Caki2 (cell line): ENCODE measurements around the gene LRFN3. TPM values are rescaled to one million over a fixed set of nuclear protein-coding genes. Genes with fewer than 3 reads are reported as not detected.
A peak's percentile ranks its signal among the peaks of the same experiment; 100 is the strongest.

ENCODE experiments used
- DNase-seq: peaks from one replicate; pipeline ENCODE4 v3.0.0-alpha.2; 2015; ENCODE audit warnings: low read depth
- in situ Hi-C: cut with HindIII; loops from 2 replicates; pipeline ENCODE4 v1.10.0; 2016; ENCODE audit warnings: low sequenced_read_pairs, low pct_unique_long_range_greater_than_20kb, mixed read lengths
- total RNA-seq: library from RNA; depleted of rRNA; stranded (reverse); fragments of >200 nt; shearing (Covaris generic); gene quantifications from 2 replicates; pipeline ENCODE4 v1.2.3, GENCODE V29; 2014; ENCODE audit warnings: low replicate concordance; rRNA removed

The LRFN3 gene
- total RNA-seq, 1 experiment from 2014 or later = 9.7 TPM

DNA sequence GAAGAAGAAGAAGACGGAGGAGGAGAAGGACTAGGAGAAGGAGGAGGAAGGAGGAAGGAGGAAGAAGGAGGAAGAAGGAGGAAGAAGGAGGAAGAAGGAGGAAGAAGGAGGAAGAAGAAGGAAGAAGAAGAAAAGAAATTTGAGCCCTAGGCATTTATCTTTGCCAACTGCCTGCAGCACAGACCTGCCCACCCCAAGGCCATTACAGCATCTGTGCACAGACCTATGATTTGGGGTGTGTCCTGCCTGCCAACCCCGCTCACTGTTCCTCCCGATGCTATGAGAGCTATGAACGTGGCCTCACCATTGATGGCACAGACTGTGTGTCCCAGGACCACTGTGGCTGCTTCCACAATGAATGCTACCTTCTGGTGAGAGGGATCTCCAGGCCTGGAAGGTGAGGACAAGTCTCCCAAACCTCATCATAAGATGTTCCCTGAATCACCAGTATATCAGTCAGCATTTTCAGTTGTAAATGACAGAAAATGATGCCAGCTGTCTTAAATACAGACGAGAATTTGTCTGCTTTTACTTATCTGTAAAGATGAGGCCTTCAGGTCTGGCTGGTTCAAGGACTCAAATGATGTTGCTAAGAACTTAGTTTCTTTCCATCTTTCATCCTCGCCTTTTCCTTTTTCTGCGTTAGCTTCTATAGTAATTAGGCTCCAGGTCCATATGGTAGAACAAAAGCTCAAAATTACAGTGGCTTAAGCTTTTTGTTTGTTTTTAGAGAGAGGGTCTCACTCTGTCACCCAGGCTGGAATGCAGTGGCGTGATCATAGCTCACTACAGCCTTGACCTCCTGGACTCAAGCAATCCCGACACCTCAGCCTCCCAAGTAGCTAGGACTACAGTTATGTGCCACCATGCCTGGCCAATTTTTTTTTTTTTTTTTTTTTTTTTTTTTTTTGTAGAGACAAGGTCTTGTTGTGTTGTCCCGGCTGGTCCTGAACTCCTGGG lies 54.9 kb downstream of the LRFN3 start:
- no peak for DNase-seq
- in situ Hi-C loops = no loop called here

DNA sequence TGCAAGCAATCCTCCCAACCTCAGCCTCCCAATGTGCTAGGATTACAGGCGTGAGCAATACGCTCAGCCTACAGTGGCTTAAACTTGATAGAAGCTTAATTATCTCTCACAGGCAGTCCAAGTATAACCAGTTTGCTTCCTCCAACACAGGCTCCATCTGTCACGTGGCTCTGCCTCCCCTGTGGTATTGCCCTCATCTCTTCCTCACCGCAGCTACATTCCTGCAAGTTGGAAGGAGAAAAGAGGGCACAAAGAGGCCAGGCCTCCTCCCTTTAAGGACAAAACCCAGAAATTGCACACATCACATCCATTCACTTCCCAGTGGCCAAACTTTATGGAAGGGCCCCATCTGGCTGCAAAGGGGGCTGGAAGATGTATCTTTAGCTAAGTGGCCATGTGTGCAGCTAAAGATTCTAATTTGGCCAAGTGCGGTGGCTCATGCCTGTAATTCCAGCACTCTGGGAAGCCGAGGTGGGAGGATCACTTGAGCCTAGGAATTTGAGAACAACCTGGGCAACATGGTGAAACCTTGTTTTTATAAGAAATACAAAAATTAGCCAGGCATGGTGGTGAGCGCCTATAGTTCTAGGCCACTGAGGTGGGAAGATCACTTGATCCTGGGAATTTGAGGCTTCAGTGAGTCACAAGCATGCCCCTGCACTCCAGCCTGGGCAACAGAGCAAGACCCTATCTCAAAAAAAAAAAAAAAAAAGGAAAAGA lies 55.7 kb downstream of the LRFN3 start:
- peak; percentile 44 for DNase-seq
- in situ Hi-C loops = no loop called here

DNA sequence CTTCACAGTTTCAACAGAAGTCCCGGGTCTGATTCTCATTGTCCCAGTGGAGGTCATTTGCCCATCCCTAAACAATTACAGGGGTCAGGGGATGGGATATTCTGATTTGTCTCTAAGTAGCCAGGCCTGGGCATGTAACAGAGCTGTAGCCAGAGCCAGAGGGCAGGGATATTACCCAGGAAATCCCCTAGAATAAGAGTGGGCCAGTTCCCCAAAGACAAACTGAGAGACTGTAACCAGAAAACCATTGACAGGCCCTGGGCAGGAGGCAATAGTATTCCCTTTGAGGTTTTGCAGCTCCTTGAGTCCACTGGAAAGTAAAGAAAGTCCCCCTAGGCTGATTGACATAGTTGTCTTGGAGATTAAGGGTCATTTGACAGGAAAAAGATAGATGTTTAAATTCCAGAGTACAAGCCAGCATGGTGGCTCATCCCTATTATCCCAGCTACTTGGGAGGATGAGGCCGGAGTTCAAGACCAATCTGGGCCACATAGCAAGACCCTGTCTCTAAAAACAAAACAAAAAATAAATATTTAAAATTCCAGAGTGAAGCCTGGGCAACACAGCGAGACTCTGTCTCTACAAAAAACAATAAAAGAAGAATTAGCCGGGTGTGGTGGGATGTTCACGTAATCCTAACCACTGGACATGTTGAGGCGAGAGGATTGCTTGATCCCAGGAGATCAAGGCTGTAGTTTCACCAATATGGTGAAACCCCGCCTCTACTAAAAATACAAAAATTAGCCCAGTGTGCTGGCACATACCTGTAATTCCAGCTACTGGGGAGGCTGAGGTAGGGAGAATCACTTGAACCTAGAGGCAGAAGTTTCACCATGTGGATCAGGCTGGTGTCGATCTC lies 57.0 kb downstream of the LRFN3 start:
- in situ Hi-C loops = no loop called here
- peak; percentile 16 for DNase-seq

DNA sequence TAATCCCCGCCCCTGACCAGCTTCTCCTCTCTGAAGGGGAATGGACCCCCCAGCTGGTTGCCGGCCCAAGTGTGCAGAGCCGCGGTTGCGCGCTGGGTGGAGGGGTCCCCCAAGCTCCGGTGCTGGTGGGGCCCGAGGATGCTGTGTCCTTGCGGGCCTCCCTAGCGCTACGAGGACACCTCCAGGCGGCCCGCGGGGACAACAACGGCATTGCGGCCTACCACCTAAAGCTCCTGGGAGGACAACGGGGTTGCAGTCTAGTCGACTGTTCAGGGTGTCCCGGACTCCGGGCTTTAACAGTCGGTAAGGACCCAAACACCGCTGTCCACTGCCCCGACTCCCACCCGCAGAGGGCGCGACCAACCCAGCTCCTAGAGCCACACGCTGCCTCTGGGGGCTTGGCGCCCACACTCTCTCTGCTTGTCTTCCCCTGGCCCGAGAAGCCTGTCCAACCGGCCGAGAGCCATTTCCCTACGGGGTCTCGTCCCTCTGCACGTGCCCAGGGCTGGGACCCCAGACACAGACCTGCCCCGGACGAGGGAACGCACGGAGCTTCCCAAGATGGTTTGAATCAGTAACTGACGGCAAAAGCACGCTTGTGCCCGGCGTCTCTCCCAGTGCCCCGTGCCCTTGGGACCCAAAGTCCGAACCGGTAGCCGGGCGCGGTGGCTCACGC lies 57.9 kb downstream of the LRFN3 start:
- in situ Hi-C loops = no loop called here
- DNase-seq = no peak

Other genes starting within 250 kb of the LRFN3 start
- not detected in 2 replicates for gene ZBTB32, start 231.8 kb upstream of the LRFN3 start, total RNA-seq
- 2.8 and 12.9 TPM in 2 replicates for gene KMT2B, start 218.4 kb upstream of the LRFN3 start, total RNA-seq
- 10.1 and 18.1 TPM in 2 replicates for gene IGFLR1, start 193.9 kb upstream of the LRFN3 start, total RNA-seq
- gene U2AF1L4, start 191.0 kb upstream of the LRFN3 start, total RNA-seq = 7.1 and 14.1 TPM in 2 replicates
- gene PSENEN, start 190.7 kb upstream of the LRFN3 start, total RNA-seq = 151 and 186 TPM in 2 replicates
- gene LIN37, start 187.8 kb upstream of the LRFN3 start, total RNA-seq = 7.4 and 15.5 TPM in 2 replicates
- not detected in 2 replicates for gene HSPB6, start 179.3 kb upstream of the LRFN3 start, total RNA-seq
- 8.0 and 9.8 TPM in 2 replicates for gene PROSER3, start 178.2 kb upstream of the LRFN3 start, total RNA-seq
- 2.2 and 3.5 TPM in 2 replicates for gene ARHGAP33, start 160.8 kb upstream of the LRFN3 start, total RNA-seq
- gene PRODH2, start 123.5 kb upstream of the LRFN3 start, total RNA-seq = 0.17 TPM in 1 of 2 replicates, not detected in the other
- gene NPHS1, start 83.9 kb upstream of the LRFN3 start, total RNA-seq = 0.41 and 0.88 TPM in 2 replicates
- gene KIRREL2, start 79.5 kb upstream of the LRFN3 start, total RNA-seq = not detected in 2 replicates
- 53.9 and 58.7 TPM in 2 replicates for gene APLP1, start 67.8 kb upstream of the LRFN3 start, total RNA-seq
- 4.8 and 5.8 TPM in 2 replicates for gene NFKBID, start 35.8 kb upstream of the LRFN3 start, total RNA-seq
- 0.88 TPM in 1 of 2 replicates, not detected in the other for gene HCST, start 33.8 kb upstream of the LRFN3 start, total RNA-seq
- gene TYROBP, start 28.1 kb upstream of the LRFN3 start, total RNA-seq = not detected in 2 replicates
- gene SDHAF1, start 58.8 kb downstream of the LRFN3 start, total RNA-seq = 54.3 and 64.8 TPM in 2 replicates
- 1.4 TPM in 1 of 2 replicates, not detected in the other for gene SYNE4, start 72.4 kb downstream of the LRFN3 start, total RNA-seq
- 41.7 and 47.3 TPM in 2 replicates for gene ALKBH6, start 77.8 kb downstream of the LRFN3 start, total RNA-seq
- 1.1 and 2.3 TPM in 2 replicates for gene CLIP3, start 96.5 kb downstream of the LRFN3 start, total RNA-seq
- gene THAP8, start 117.9 kb downstream of the LRFN3 start, total RNA-seq = 3.6 and 11.7 TPM in 2 replicates
- 8.5 and 10.3 TPM in 2 replicates for gene WDR62, start 118.5 kb downstream of the LRFN3 start, total RNA-seq
- not detected in 2 replicates for gene OVOL3, start 174.8 kb downstream of the LRFN3 start, total RNA-seq
- gene POLR2I, start 178.5 kb downstream of the LRFN3 start, total RNA-seq = 110 and 136 TPM in 2 replicates
- gene TBCB, start 179.1 kb downstream of the LRFN3 start, total RNA-seq = 369 and 423 TPM in 2 replicates
- gene CAPNS1, start 203.7 kb downstream of the LRFN3 start, total RNA-seq = 218 and 288 TPM in 2 replicates
- not detected in 2 replicates for gene COX7A1, start 216.1 kb downstream of the LRFN3 start, total RNA-seq